HCT116 (cell line): ENCODE data around the gene MRPS35. TPM values are rescaled to one million over a fixed set of nuclear protein-coding genes. Genes with fewer than 3 reads are reported as not detected.
"Not testable (repeated sequence)": the region's sequence is repeated elsewhere in the genome, so short reads cannot be mapped to it uniquely, and the experiment has no call there.

Experiments
- ATAC-seq: fragments of 200-7000 bp; cut with Tn5 transposase; 2 replicates; pipeline ENCODE4 v1.9.1; 2020; ENCODE audit warnings: mild to moderate bottlenecking, moderate library complexity
- BruUV-seq: library from RNA; stranded (reverse); fragments of 400-500 nt; replicated peaks from 2 replicates; lab custom pipeline; 2021; lab: Mats Ljungman, UMichigan
- CTCF ChIA-PET: fragments of 300-600 bp; sonication (Branson Sonifier 250); formaldehyde crosslinking; loops from one replicate; lab custom pipeline; 2021; ENCODE audit warnings: antibody characterized with exemption; lab: Charles Lee
- POLR2A ChIA-PET: fragments of 300-600, 350-600 bp; sonication (Branson Sonifier 250); formaldehyde crosslinking; loops from one replicate; lab custom pipeline; 2021; ENCODE audit warnings: antibody characterized with exemption; lab: Charles Lee
- RAD21 ChIA-PET, 2 experiments: fragments of 300-600 bp; sonication (Branson Sonifier 250); formaldehyde crosslinking; loops; one replicate each; lab custom pipeline; 2023; ENCODE audit warnings: low total read pairs in 2 of 2; ENCODE audit not compliant: uncharacterized antibody in 2 of 2, unreplicated experiment in 2 of 2, low non-redundant PET in 1 of 2; lab: Charles Lee
- DNase-seq: peaks from one replicate; pipeline ENCODE4 v3.0.0-alpha.2; 2010; ENCODE audit warnings: low read depth, low spot score
- H2AFZ ChIP-seq: fragments of 200-600 bp; shearing (Covaris generic), sonication (generic); 2 replicates; pipeline ENCODE4 v1.6.1; 2017; ENCODE audit warnings: low read depth, mixed run types, mixed read lengths, antibody characterized with exemption, low read length; ENCODE audit not compliant: poor library complexity, severe bottlenecking
- H3K27ac ChIP-seq: 2 replicates; pipeline ENCODE4 v1.5.1; 2012; ENCODE audit warnings: low read depth, low read length
- H3K27me3 ChIP-seq: fragments of 200-600 bp; sonication (generic); 2 replicates; pipeline ENCODE4 v1.6.1; 2016; ENCODE audit warnings: mixed run types, low read length, mixed read lengths; ENCODE audit not compliant: insufficient read depth
- H3K36me3 ChIP-seq, 2 experiments: fragments of 200-500 bp in 1 of 2; fragments of 200-600 bp in 1 of 2; sonication (Bioruptor generic) in 1 of 2; sonication (generic) in 1 of 2; 2 replicates each; pipeline versions ENCODE4 v1.5.1 to v1.6.1; 2014 to 2016; ENCODE audit warnings: low read length in 2 of 2, inconsistent platforms in 1 of 2, mixed read lengths in 1 of 2, mixed run types in 1 of 2; ENCODE audit not compliant: insufficient read depth in 2 of 2, control insufficient read depth in 1 of 2
- H3K4me1 ChIP-seq, 2 experiments: fragments of 200-600 bp in 1 of 2; sonication (generic) in 1 of 2; 2 replicates each; pipeline versions ENCODE4 v1.5.1 to v1.6.1; 2012 to 2017; ENCODE audit warnings: low read length in 2 of 2, inconsistent platforms in 1 of 2, mild to moderate bottlenecking in 1 of 2, mixed read lengths in 1 of 2, mixed run types in 1 of 2, moderate library complexity in 1 of 2; ENCODE audit not compliant: insufficient read depth in 2 of 2, control insufficient read depth in 1 of 2
- H3K4me2 ChIP-seq: fragments of 200-600 bp; sonication (generic); 2 replicates; pipeline ENCODE4 v1.6.1; 2017; ENCODE audit warnings: mixed run types, low read length, mixed read lengths
- H3K4me3 ChIP-seq, 2 experiments: fragments of 200-600 bp in 1 of 2; sonication (generic) in 1 of 2; replicated peaks in 1 of 2; 2 replicates each; pipeline ENCODE4 v1.5.1; 2011 to 2016; ENCODE audit warnings: low read length in 2 of 2, control low read depth in 1 of 2, low read depth in 1 of 2, mild to moderate bottlenecking in 1 of 2, mixed read lengths in 1 of 2, mixed run types in 1 of 2
- H3K79me2 ChIP-seq: fragments of 200-600 bp; sonication (generic); 2 replicates; pipeline ENCODE4 v1.6.1; 2017; ENCODE audit warnings: mild to moderate bottlenecking, mixed run types, low read length, moderate library complexity, mixed read lengths; ENCODE audit not compliant: insufficient read depth
- H3K9ac ChIP-seq: fragments of 200-600 bp; sonication (generic); 2 replicates; pipeline ENCODE4 v1.6.1; 2016; ENCODE audit warnings: low read length, mixed read lengths
- H3K9me2 ChIP-seq: fragments of 200-600 bp; sonication (generic), shearing (Covaris generic); 2 replicates; pipeline ENCODE4 v1.6.1; 2017; ENCODE audit warnings: mixed run types, mild to moderate bottlenecking, moderate library complexity; ENCODE audit not compliant: insufficient read depth
- H3K9me3 ChIP-seq, 2 experiments: fragments of 200-500 bp in 1 of 2; fragments of 200-600 bp in 1 of 2; sonication (Bioruptor generic) in 1 of 2; sonication (generic) in 1 of 2; 2 replicates each; pipeline ENCODE4 v1.6.1; 2014 to 2017; ENCODE audit warnings: low read length in 2 of 2, mixed read lengths in 2 of 2, inconsistent platforms in 1 of 2, low read depth in 1 of 2, mild to moderate bottlenecking in 1 of 2, mixed run types in 1 of 2, moderate library complexity in 1 of 2; ENCODE audit not compliant: control insufficient read depth in 1 of 2, insufficient read depth in 1 of 2
- H4K20me1 ChIP-seq: fragments of 200-600 bp; sonication (generic), shearing (Covaris generic); 2 replicates; pipeline ENCODE4 v1.6.1; 2017; ENCODE audit warnings: mixed run types, mild to moderate bottlenecking, moderate library complexity; ENCODE audit not compliant: insufficient read depth
- TCF7L2 ChIP-seq: IDR thresholded peaks from 2 replicates; pipeline ENCODE4 v1.7.0; 2011; ENCODE audit warnings: borderline replicate concordance, inconsistent platforms; ENCODE audit not compliant: insufficient read depth, insufficient read length; ENCODE audit errors: extremely low read depth
- intact Hi-C: fragments of 100-400 bp; cut with micrococcal nuclease; formaldehyde crosslinking; loops from 2 replicates; pipeline ENCODE4 v1.10.0; 2022
- total RNA-seq: library from RNA; stranded (reverse); gene quantifications from one replicate; pipeline ENCODE4 v1.2.1, GENCODE V29; 2021; ENCODE audit not compliant: unreplicated experiment

Gene MRPS35
- total RNA-seq, 1 experiment from 2014 or later = 55.4 TPM

GRCh38 chr12:27743601-27744000, 33.0 kb downstream of the MRPS35 start:
- no peak overlapping the region for H2AFZ ChIP-seq
- no peaks in the 10 kb centered on the region for H4K20me1 ChIP-seq
- no peak for ATAC-seq
- no peak for TF ChIP-seq TCF7L2
- no peaks in the 10 kb centered on the region for H3K27me3 ChIP-seq
- no peak overlapping the region for H3K4me3 ChIP-seq
- 0 out of 4 replicates have a peak, but pooled peaks cover 6 to 23% of the 10 kb centered on the region in 2 experiments for H3K36me3 ChIP-seq
- no peaks in the 10 kb centered on the region for H3K9me3 ChIP-seq
- no TSS peak for BruUV-seq
- no peak for DNase-seq
- RAD21 ChIA-PET = no interaction called here
- intact Hi-C loops = no loop called here
- CTCF ChIA-PET = no interaction called here
- H3K27ac ChIP-seq = no peak overlapping the region
- peaks cover 17 to 20% of the 10 kb centered on the region in 2 experiments; a peak in 3 of 4 replicates for H3K4me1 ChIP-seq
- no peak overlapping the region for H3K4me2 ChIP-seq
- POLR2A ChIA-PET = no interaction called here
- peaks cover 22% of the 10 kb centered on the region; the same call in 1 of the 2 replicates for H3K79me2 ChIP-seq
- no peak overlapping the region for H3K9ac ChIP-seq
- no peaks in the 10 kb centered on the region for H3K9me2 ChIP-seq

- POLR2A ChIA-PET = not testable (repeated sequence)
These were observed 35.1 kb downstream of the MRPS35 start for GRCh38 chr12:27745734-27746133.

More at GRCh38 chr12:27745734-27746133, 35.1 kb downstream of the MRPS35 start:
- H3K4me3 ChIP-seq, H4K20me1 ChIP-seq, H3K9me3 ChIP-seq, H3K9me2 ChIP-seq, intact Hi-C loops, RAD21 ChIA-PET, H3K27ac ChIP-seq, H3K27me3 ChIP-seq, ATAC-seq, DNase-seq, BruUV-seq, H3K4me2 ChIP-seq, H2AFZ ChIP-seq, H3K9ac ChIP-seq: not testable (repeated sequence)
- CTCF ChIA-PET = interaction anchor here (1.1 to 1.2 kb wide), 2 partner anchors 95 to 195 kb away, joined by 3 read pairs; no protein-coding TSS in a partner anchor
- Histone ChIP-seq H3K4me1 (peaks cover 21 to 23% of the 10 kb centered on the region in 2 experiments; a peak in 3 of 4 replicates), H3K79me2 (peaks cover 25% of the 10 kb centered on the region; the same call in 1 of the 2 replicates), H3K36me3 (0 out of 4 replicates have a peak, but pooled peaks cover 0 to 12% of the 10 kb centered on the region in 2 experiments)
